Esophagus squamous epithelium (tissue), 4 donors: ENCODE measurements around the gene ACER2.

ENCODE experiments used
- POLR2A ChIP-seq, 4 donors: fragments of 450-650 bp; IDR thresholded peaks; one replicate each; pipeline ENCODE4 v1.6.1; 2017; ENCODE audit warnings: antibody characterized with exemption in 4 of 4, mild to moderate bottlenecking in 4 of 4, moderate library complexity in 3 of 4
- TF ChIP-seq, protein P1 (sequence below), 6 experiments: fragments of 450-650 bp in 4 of 6; fragments of 200-600 bp in 2 of 6; sonication (generic) in 2 of 6; IDR thresholded peaks; one replicate each; pipeline ENCODE4 v1.5.1; 2016 to 2019; ENCODE audit warnings: antibody characterized with exemption in 6 of 6, mild to moderate bottlenecking in 4 of 6, moderate library complexity in 4 of 6

DNA sequence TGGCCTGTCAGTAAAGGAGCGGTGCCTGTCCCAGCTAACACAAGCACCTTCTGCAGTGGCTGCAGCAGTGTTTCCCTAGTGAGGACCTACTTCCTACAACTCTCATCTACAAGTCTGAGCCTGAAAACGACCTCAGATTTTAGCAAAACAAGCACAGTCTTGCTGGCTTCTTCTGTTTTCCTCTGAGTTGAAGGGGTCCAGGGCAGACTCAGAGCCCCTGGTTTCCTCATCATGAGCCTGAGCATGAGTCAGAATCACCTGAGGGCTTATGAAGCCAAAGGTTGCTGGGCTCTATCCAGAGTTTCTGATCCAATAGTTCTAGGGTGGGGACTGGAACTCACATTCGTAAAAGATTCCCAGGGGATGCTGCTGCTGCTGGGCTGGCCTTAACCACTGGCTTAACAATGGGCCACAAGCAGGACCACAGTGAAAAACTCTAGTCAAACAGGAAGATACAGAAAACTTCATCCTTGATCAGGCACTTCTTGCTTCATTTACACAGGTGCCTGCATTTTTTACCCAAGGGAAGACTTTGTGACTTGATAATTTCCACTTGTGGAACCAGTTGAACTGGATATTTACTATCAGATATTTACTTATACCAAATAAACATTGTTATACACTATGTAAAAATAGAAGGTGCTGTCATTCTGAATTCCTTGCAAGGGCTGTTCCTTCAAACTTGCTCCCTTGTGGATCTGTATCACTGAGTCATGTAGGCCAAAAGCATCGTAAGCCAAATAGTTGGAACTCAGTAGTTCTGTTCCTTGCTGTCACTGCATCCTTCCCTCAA, 4.3 kb upstream of the ACER2 start:
- TF ChIP-seq, protein P1, sequence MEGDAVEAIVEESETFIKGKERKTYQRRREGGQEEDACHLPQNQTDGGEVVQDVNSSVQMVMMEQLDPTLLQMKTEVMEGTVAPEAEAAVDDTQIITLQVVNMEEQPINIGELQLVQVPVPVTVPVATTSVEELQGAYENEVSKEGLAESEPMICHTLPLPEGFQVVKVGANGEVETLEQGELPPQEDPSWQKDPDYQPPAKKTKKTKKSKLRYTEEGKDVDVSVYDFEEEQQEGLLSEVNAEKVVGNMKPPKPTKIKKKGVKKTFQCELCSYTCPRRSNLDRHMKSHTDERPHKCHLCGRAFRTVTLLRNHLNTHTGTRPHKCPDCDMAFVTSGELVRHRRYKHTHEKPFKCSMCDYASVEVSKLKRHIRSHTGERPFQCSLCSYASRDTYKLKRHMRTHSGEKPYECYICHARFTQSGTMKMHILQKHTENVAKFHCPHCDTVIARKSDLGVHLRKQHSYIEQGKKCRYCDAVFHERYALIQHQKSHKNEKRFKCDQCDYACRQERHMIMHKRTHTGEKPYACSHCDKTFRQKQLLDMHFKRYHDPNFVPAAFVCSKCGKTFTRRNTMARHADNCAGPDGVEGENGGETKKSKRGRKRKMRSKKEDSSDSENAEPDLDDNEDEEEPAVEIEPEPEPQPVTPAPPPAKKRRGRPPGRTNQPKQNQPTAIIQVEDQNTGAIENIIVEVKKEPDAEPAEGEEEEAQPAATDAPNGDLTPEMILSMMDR (IDR thresholded peaks at IDR 0.05) = no peak
- TF ChIP-seq POLR2A (IDR thresholded peaks at IDR 0.05) = no peak
